Transverse colon (tissue), 3 donors: ENCODE measurements around the gene CRIP2.

ENCODE experiments used
- EP300 ChIP-seq: sonication (generic); formaldehyde crosslinking; IDR thresholded peaks from one replicate; pipeline ENCODE4 v1.6.1; 2017; ENCODE audit warnings: antibody characterized with exemption, low read depth
- TF ChIP-seq, protein P1 (sequence below), 5 experiments: fragments of 200-600 bp in 3 of 5; fragments of 450-650 bp in 2 of 5; sonication (generic) in 3 of 5; IDR thresholded peaks; 1 replicate in 2 of 5; 2 replicates in 3 of 5; pipeline ENCODE4 v1.5.1; 2016 to 2017; ENCODE audit warnings: antibody characterized with exemption in 5 of 5, inconsistent platforms in 3 of 5, mild to moderate bottlenecking in 2 of 5, moderate library complexity in 1 of 5

DNA sequence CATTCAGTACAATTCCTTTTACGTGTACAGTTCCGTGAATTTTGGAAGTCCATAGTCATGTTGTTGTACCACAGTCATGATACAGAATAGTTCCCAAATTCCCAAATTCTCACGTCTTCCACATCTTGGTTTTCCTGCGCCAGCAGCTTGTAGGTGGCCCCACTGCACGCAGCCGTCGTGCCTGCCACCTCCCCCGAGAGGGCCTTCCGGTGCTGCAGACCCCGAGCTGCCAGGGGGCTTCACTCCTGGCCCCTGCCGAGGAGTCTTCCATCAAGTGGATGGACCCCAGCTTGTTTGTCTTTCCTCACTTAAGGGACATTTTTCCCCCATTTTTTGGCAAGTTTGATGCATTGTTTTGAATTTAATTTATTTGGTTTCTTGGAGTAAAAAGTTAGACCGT lies 38.2 kb upstream of the CRIP2 start:
- no peak for TF ChIP-seq EP300
- TF ChIP-seq, protein P1, sequence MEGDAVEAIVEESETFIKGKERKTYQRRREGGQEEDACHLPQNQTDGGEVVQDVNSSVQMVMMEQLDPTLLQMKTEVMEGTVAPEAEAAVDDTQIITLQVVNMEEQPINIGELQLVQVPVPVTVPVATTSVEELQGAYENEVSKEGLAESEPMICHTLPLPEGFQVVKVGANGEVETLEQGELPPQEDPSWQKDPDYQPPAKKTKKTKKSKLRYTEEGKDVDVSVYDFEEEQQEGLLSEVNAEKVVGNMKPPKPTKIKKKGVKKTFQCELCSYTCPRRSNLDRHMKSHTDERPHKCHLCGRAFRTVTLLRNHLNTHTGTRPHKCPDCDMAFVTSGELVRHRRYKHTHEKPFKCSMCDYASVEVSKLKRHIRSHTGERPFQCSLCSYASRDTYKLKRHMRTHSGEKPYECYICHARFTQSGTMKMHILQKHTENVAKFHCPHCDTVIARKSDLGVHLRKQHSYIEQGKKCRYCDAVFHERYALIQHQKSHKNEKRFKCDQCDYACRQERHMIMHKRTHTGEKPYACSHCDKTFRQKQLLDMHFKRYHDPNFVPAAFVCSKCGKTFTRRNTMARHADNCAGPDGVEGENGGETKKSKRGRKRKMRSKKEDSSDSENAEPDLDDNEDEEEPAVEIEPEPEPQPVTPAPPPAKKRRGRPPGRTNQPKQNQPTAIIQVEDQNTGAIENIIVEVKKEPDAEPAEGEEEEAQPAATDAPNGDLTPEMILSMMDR (IDR thresholded peaks at IDR 0.05) = no peak
